Caco-2 (cell line): ENCODE measurements around the gene TMF1. TPM values are rescaled to one million over a fixed set of nuclear protein-coding genes. Genes with fewer than 3 reads are reported as not detected.

Source experiments
- BruUV-seq: library from RNA; stranded (reverse); fragments of 400-500 nt; replicated peaks from 2 replicates; lab custom pipeline; 2021; lab: Mats Ljungman, UMichigan
- CTCF ChIA-PET: fragments of 300-600 bp; sonication (Branson Sonifier 250); formaldehyde crosslinking; loops from one replicate; lab custom pipeline; 2022; ENCODE audit warnings: antibody characterized with exemption; lab: Charles Lee
- POLR2A ChIA-PET: fragments of 300-600 bp; sonication (Branson Sonifier 250); formaldehyde crosslinking; loops from one replicate; lab custom pipeline; 2022; ENCODE audit warnings: antibody characterized with exemption; lab: Charles Lee
- DNase-seq, 2 experiments: peaks; one replicate each; pipeline versions ENCODE4 v3.0.0 to v3.0.0-alpha.2; 2020 to 2022
- H3K27me3 ChIP-seq: replicated peaks from 2 replicates; pipeline ENCODE4 v1.6.0; 2011; ENCODE audit warnings: low read length; ENCODE audit not compliant: control insufficient read depth, insufficient read depth
- H3K36me3 ChIP-seq: 2 replicates; pipeline ENCODE4 v1.5.1; 2011; ENCODE audit warnings: low read length; ENCODE audit not compliant: control insufficient read depth, insufficient read depth
- H3K4me1 ChIP-seq: fragments of 250-450 bp; sonication (Bioruptor Pico); 2 replicates; pipeline ENCODE4 v1.5.1; 2020; ENCODE audit warnings: mild to moderate bottlenecking
- H3K4me3 ChIP-seq: 2 replicates; pipeline ENCODE4 v1.5.1; 2011; ENCODE audit warnings: low read depth, mild to moderate bottlenecking, control low read depth, low read length
- H3K9me3 ChIP-seq: fragments of 250-450 bp; sonication (Bioruptor Pico); 2 replicates; pipeline ENCODE4 v1.5.1; 2020; ENCODE audit warnings: mild to moderate bottlenecking, moderate library complexity
- H3K27ac Mint-ChIP-seq: one replicate; pipeline ENCODE4 v1.8.0; 2022; ENCODE audit warnings: mixed read lengths; ENCODE audit not compliant: unreplicated experiment
- H3K27me3 Mint-ChIP-seq: one replicate; pipeline ENCODE4 v1.8.0; 2022; ENCODE audit warnings: mixed read lengths; ENCODE audit not compliant: insufficient read depth, unreplicated experiment
- H3K36me3 Mint-ChIP-seq: one replicate; pipeline ENCODE4 v1.8.0; 2022; ENCODE audit warnings: mild to moderate bottlenecking, mixed read lengths; ENCODE audit not compliant: insufficient read depth, unreplicated experiment
- H3K4me1 Mint-ChIP-seq: one replicate; pipeline ENCODE4 v1.8.0; 2022; ENCODE audit warnings: low read depth, mixed read lengths; ENCODE audit not compliant: unreplicated experiment
- H3K4me3 Mint-ChIP-seq: one replicate; pipeline ENCODE4 v1.8.0; 2022; ENCODE audit warnings: mild to moderate bottlenecking, moderate library complexity, mixed read lengths; ENCODE audit not compliant: unreplicated experiment
- H3K9me3 Mint-ChIP-seq: one replicate; pipeline ENCODE4 v1.8.0; 2022; ENCODE audit warnings: mixed read lengths; ENCODE audit not compliant: unreplicated experiment
- CTCF ChIP-seq, 2 experiments: fragments of 200-600 bp in 1 of 2; IDR thresholded peaks; 1 replicate in 1 of 2; 2 replicates in 1 of 2; pipeline versions ENCODE4 v1.5.1 to v1.8.0; 2011 to 2022; ENCODE audit warnings: antibody characterized with exemption in 1 of 2, control low read depth in 1 of 2, inconsistent platforms in 1 of 2, low read depth in 1 of 2, low read length in 1 of 2, mild to moderate bottlenecking in 1 of 2, moderate library complexity in 1 of 2; ENCODE audit not compliant: insufficient read depth in 1 of 2, severe bottlenecking in 1 of 2, unreplicated experiment in 1 of 2
- intact Hi-C: fragments of 100-400 bp; cut with micrococcal nuclease; formaldehyde crosslinking; loops from one replicate; pipeline ENCODE4 v1.10.0; 2022; ENCODE audit not compliant: unreplicated experiment
- total RNA-seq: library from RNA; stranded (reverse); gene quantifications from 2 replicates; pipeline ENCODE4 v1.2.3, GENCODE V29; 2022

TMF1 gene
- total RNA-seq, 1 experiment from 2014 or later, result 30.2 TPM

- Mint-ChIP-seq H3K9me3 (no peaks in the 10 kb centered on the region), H3K27me3 (no peaks in the 10 kb centered on the region), H3K4me1 (peaks cover 15% of the 10 kb centered on the region), H3K27ac (peak overlapping the region; percentile 75), H3K4me3 (peak overlapping the region; percentile 75), H3K36me3 (peaks cover 5% of the 10 kb centered on the region)
- ChIA-PET CTCF (interaction anchor here (0.6 kb wide), 1 partner anchor 732 kb away, joined by 3 read pairs; no protein-coding TSS in a partner anchor), POLR2A (interaction anchor here (0.6 kb wide), 1 partner anchor 69 kb away, joined by 5 read pairs; no protein-coding TSS in a partner anchor)
- no peaks in the 10 kb centered on the region for H3K27me3 ChIP-seq
- H3K4me3 ChIP-seq, result peak overlapping the region; percentile 75
- TF ChIP-seq CTCF (IDR thresholded peaks at IDR 0.05; ENCODE audit: insufficient read depth in 1 of 2, low read depth in 1 of 2, low read length in 1 of 2, severe bottlenecking in 1 of 2, unreplicated experiment in 1 of 2), result no peak
- no peaks in the 10 kb centered on the region for H3K36me3 ChIP-seq
- intact Hi-C loops, result loop anchor here (2.0 kb wide), 2 partner anchors 27 to 67 kb away; partner anchors contain the start of genes EOGT and TMF1
- BruUV-seq, result TSS peak; percentile 64
- DNase-seq, result peak in 1 of 2 experiments; percentile 50
- H3K4me1 ChIP-seq, result peaks cover 5% of the 10 kb centered on the region; the same call in 1 of the 2 replicates
- no peaks in the 10 kb centered on the region for H3K9me3 ChIP-seq
These were observed 27.4 kb upstream of the TMF1 start for GRCh38 chr3:69079269-69080159.

- CTCF ChIA-PET, result no interaction called here
- Histone ChIP-seq H3K36me3 (no peaks in the 10 kb centered on the region), H3K4me1 (no peaks in the 10 kb centered on the region), H3K27me3 (no peaks in the 10 kb centered on the region), H3K9me3 (no peaks in the 10 kb centered on the region), H3K4me3 (no peak overlapping the region)
- BruUV-seq, result no TSS peak
- DNase-seq, result no peak
- Mint-ChIP-seq H3K27ac (no peak overlapping the region), H3K9me3 (no peaks in the 10 kb centered on the region), H3K27me3 (no peaks in the 10 kb centered on the region), H3K36me3 (peaks cover 19% of the 10 kb centered on the region), H3K4me3 (no peak overlapping the region), H3K4me1 (no peaks in the 10 kb centered on the region)
- intact Hi-C loops, result no loop called here
- POLR2A ChIA-PET, result interaction anchor here (0.6 kb wide), 1 partner anchor 18 kb away, joined by 3 read pairs; no protein-coding TSS in a partner anchor
- no peak for TF ChIP-seq CTCF (IDR thresholded peaks at IDR 0.05; ENCODE audit: insufficient read depth in 1 of 2, low read depth in 1 of 2, low read length in 1 of 2, severe bottlenecking in 1 of 2, unreplicated experiment in 1 of 2)
These were observed 20.8 kb upstream of the TMF1 start for GRCh38 chr3:69072928-69073327.

GRCh38 chr3:69066121-69066520 is 14.0 kb upstream of the TMF1 start:
- Mint-ChIP-seq H3K4me3 (no peak overlapping the region), H3K4me1 (peaks cover 9% of the 10 kb centered on the region), H3K27me3 (no peaks in the 10 kb centered on the region), H3K27ac (no peak overlapping the region), H3K36me3 (peaks cover 17% of the 10 kb centered on the region), H3K9me3 (no peaks in the 10 kb centered on the region)
- no peaks in the 10 kb centered on the region for H3K4me1 ChIP-seq
- POLR2A ChIA-PET, result no interaction called here
- CTCF ChIA-PET, result no interaction called here
- no peak for TF ChIP-seq CTCF (IDR thresholded peaks at IDR 0.05; ENCODE audit: insufficient read depth in 1 of 2, low read depth in 1 of 2, low read length in 1 of 2, severe bottlenecking in 1 of 2, unreplicated experiment in 1 of 2)
- H3K36me3 ChIP-seq, result no peaks in the 10 kb centered on the region; the same call in 1 of the 2 replicates
- no peak overlapping the region for H3K4me3 ChIP-seq
- intact Hi-C loops, result no loop called here
- no peaks in the 10 kb centered on the region for H3K27me3 ChIP-seq
- no peaks in the 10 kb centered on the region for H3K9me3 ChIP-seq
- no TSS peak for BruUV-seq
- no peak for DNase-seq
